GM19193 (cell line): Measurements from ENCODE around the gene NKX3-2.

Experiments
- POLR2A ChIP-seq: IDR thresholded peaks from 4 replicates; pipeline ENCODE4 v1.6.1; 2011; ENCODE audit not compliant: insufficient read depth, insufficient read length; ENCODE audit errors: extremely low read depth

NKX3-2 gene

DNA sequence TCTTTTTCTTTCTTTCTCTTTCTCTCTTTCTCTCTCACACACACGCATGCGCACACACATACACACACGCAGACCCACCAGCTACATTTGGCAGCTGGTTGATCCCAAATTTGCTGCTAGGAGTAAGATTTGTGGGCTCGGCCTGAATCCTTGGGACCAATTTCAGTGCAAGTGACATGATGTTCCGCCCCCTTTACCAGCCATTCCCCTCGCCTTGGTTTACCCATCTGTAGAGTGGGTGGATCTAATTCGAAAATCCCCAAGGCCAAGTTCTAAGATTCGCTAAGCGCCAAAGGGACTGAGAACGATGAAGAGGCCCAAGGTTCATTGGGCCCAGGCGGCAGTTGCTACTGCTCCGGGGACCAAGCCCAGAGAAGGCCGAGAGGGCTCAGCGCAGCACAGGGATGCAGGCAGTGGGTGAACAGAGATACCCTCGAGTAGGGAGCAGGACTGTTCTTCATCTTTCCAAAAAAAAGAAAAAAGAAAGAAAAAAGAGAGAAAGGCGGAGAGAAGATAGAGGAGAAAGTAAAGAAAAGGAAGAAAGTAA, 5.8 kb downstream of the NKX3-2 start:
- TF ChIP-seq POLR2A: no peak

- TF ChIP-seq POLR2A: no peak
Observed at GRCh38 chr4:13537832-13538177, 6.5 kb downstream of the NKX3-2 start.

GRCh38 chr4:13537011-13537831, 7.1 kb downstream of the NKX3-2 start:
- TF ChIP-seq POLR2A: no peak

DNA sequence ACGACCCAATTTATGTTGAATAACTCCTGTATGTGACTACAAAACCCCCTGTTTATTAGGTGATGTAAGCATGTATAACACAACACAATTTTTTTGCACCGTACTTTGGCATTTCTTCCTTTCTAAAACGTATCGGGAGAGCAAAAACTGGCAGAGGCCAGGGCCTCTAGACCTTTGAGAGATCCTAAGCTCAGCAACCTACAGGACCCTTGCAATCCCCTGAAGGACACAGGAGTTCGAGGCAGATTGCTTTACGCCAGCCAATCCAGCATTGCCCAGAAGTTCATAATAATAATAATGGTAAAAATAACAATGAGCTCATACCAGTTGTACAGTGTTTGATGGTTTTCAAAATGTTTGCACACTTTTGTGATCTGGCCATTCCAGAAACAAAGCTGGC, 7.7 kb downstream of the NKX3-2 start:
- TF ChIP-seq POLR2A: no peak

DNA sequence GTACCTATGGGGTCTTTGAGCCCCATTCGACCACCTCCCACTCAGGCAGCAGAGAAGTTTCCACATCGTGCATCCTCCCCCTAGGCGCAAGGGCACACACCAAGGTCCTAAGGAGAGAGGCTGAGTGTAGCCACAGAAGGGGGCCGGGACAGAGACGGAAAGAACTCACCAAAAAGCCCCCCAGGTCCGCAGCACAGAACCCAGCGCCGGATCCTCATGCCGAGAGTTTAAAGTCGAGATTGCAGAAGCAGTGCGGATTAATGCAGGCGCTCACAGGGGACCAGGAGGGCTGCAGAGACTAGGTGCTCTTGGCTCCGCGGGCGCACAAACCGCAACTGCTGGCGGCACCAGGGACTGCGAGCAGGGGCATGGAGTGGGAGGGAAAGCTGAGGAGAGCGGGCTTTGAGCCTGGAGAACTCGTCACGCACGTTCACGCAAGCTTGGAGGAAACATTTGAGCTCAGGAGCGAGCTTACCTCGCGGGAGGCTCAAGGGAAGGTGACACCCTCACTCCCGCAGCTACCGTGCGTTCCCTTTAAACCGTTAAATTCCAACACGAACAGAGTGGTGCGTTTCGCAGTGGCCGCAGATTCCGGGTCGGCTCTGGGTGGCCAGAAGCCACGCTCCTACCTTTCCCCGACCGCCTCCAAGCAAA, 8.5 kb downstream of the NKX3-2 start:
- TF ChIP-seq POLR2A: no peak

DNA sequence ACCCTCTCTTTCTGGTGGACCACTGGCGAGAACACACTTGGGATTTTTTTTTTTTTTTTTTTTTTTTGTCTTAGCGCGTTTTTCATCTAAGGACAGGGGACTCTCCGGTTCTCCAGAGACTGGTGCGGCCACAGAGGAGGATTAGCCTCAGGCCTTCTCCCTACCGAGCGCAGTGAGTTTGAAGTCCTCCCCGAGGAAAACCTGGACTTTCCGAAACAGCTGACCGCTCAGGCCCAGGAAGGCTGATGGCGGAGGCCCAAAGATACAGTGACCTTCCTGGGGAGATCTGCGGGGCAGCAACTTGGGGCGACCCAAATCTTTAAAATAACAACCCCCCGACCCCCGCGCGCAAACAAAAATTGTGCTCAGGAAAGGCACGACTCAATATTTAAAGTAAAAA, 9.2 kb downstream of the NKX3-2 start:
- no peak for TF ChIP-seq POLR2A

DNA sequence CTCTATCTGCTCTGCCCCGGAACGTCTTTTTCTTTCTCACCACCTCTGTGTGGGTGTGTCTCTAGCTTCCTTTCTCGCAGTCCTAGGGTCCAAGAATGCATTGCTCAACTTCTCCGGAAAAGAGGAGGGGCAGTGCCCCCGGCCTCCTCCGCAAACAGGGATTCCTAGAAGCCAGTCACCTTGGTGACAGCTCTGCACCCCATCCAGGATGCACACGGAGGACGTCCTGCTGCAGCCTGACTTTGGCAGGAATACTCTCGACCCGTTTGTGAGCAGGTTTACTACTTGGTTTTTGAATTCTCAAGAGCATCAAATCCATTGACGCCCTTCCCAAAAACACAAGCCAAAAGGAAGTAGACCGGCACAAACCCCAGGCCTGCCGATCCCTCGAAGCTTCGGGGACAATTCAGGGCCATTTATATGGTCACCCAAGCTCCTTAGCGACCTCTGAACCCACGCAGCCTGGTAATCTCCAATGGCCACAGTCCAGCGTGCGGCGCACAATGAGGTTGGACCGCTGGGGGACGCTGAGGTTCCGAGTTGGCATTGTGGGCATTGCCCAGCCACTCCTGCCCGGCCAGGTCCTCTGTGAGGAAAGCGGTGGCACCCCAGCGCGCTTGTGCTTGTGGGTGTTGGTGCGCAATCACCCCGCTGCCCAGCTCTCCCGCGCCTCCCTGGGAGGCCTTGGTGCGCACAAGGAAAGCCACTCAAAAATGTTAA, 9.8 kb downstream of the NKX3-2 start:
- no peak for TF ChIP-seq POLR2A

GRCh38 chr4:13533670-13534343, 10.5 kb downstream of the NKX3-2 start:
- no peak for TF ChIP-seq POLR2A

DNA sequence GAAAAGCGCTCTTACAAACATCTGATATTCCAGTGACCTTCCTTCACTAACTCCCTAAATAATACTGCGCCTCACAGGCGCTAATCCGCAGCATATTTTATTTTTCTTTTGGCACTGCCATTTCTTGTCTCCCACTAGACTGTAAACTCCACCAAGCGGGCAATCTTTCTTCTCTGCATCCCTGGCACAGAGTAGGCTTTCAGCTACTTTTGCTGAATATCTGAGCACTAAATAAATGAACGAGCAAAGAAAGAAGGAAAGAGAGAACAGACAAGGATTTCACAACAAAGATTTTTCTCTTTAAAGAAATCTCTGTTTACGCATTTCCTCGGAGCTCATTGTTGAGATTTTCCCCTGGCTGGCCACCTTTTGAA, 12.7 kb downstream of the NKX3-2 start:
- no peak for TF ChIP-seq POLR2A

- TF ChIP-seq POLR2A: no peak
Observed at GRCh38 chr4:13530823-13531624, 13.3 kb downstream of the NKX3-2 start.

- TF ChIP-seq POLR2A: no peak
Observed at GRCh38 chr4:13529128-13529919, 15.0 kb downstream of the NKX3-2 start.

- TF ChIP-seq POLR2A: no peak
Observed at GRCh38 chr4:13528821-13529127, 15.5 kb downstream of the NKX3-2 start.

GRCh38 chr4:13527981-13528820, 16.1 kb downstream of the NKX3-2 start:
- TF ChIP-seq POLR2A: no peak

DNA sequence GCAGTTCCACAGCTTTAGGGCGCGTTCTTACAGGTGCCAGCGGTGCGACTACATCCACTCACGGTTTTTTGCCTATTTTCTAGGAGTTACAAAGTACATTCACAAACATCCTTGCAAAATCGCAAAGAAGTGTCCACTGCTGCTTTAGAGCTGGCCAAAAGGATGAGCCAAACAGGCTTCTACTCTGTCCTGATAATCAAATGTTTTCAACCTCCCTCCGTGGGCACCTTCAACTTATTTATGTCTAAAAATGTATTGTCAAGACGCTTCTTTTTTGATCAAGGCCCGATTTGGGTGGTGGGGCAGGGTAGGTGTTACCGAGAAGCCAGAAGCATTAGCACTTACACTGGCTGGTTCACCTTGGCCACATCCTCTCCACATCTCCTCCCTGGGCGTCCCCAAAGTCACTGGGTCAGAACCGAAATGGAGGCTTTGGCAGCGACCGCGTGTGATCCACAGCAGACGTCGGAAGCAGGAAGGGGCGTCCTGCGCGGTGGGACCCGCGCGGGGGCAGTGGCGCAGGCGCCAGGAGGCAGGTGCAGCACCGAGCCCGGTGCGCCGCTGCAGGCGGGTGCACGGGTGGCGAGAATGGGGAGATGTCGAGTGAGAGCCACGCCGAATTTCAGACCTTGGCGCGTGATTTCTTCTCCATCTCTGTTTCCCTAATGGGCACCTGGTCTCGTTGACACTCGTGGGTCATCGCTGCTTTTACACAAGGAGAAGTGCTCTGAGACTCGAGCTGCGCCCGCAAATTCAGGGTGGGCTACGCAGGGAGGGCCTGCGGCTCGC, 16.9 kb downstream of the NKX3-2 start:
- no peak for TF ChIP-seq POLR2A
